Activated B cell treated with CpG ODN at 0.5 μM for 24 hours (primary cell): Measurements from ENCODE around the gene RETREG3. TPM values are rescaled to one million over a fixed set of nuclear protein-coding genes. Genes with fewer than 3 reads are reported as not detected.

ENCODE experiments used
- ATAC-seq: fragments of 200-7000 bp; cut with Tn5 transposase; one replicate; pipeline ENCODE4 v1.10.0; 2021; ENCODE audit warnings: low read depth, mild to moderate bottlenecking, moderate library complexity
- CTCF ChIA-PET: fragments of 350-600 bp; sonication (Branson Sonifier 250); formaldehyde crosslinking; loops from one replicate; lab custom pipeline; 2021; ENCODE audit warnings: antibody characterized with exemption; lab: Charles Lee
- POLR2A ChIA-PET: fragments of 350-600 bp; sonication (Branson Sonifier 250); formaldehyde crosslinking; loops from one replicate; lab custom pipeline; 2021; ENCODE audit warnings: antibody characterized with exemption; lab: Charles Lee
- DNase-seq: peaks from one replicate; pipeline ENCODE4 v3.0.0; 2022
- H3K27ac Mint-ChIP-seq: one replicate; pipeline ENCODE4 v1.8.0; 2020; ENCODE audit warnings: mixed read lengths
- H3K27me3 Mint-ChIP-seq: one replicate; pipeline ENCODE4 v1.8.0; 2021; ENCODE audit warnings: mixed read lengths
- H3K36me3 Mint-ChIP-seq: one replicate; pipeline ENCODE4 v1.8.0; 2021; ENCODE audit warnings: low read depth, mixed read lengths
- H3K4me1 Mint-ChIP-seq: one replicate; pipeline ENCODE4 v1.8.0; 2021; ENCODE audit warnings: mixed read lengths
- H3K4me3 Mint-ChIP-seq: one replicate; pipeline ENCODE4 v1.8.0; 2020; ENCODE audit warnings: mild to moderate bottlenecking, mixed read lengths
- H3K9me3 Mint-ChIP-seq: one replicate; pipeline ENCODE4 v1.8.0; 2020; ENCODE audit warnings: mixed read lengths
- intact Hi-C: fragments of 100-400 bp; cut with micrococcal nuclease; formaldehyde crosslinking; loops from one replicate; pipeline ENCODE4 v1.15.1; 2024
- total RNA-seq: library from RNA; stranded (reverse); gene quantifications from 2 replicates; pipeline ENCODE4 v1.2.3, GENCODE V29; 2022
- TF ChIP-seq, protein P1 (sequence below): fragments of 200-600 bp; IDR thresholded peaks from one replicate; pipeline ENCODE4 v1.8.0; 2022; ENCODE audit warnings: antibody characterized with exemption, mild to moderate bottlenecking

The RETREG3 gene
- total RNA-seq, 1 donor from 2014 or later, result 63.5 TPM

DNA sequence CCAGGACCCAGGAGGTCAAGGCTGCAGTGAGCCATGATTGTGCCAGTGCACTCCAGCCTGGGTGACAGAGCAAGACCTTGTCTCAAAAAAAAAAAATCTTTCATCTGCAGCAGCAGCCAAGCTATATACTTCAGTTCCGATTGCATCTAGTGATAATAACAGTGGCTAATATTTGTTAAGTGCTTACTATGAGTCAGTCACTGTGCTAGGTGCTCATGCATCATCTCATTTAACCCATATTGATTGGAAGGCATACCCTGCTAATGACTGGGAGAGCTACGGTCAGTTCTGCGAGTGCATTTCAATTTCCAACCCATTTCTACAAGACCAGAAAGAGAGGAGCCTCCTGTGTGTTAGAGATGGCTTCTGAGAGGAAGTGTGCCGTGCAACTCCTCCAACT, 42.2 kb upstream of the RETREG3 start:
- ATAC-seq, result no peak
- Mint-ChIP-seq H3K27me3 (peaks cover 25% of the 10 kb centered on the region), H3K27ac (no peak overlapping the region), H3K4me3 (no peak overlapping the region), H3K9me3 (no peaks in the 10 kb centered on the region), H3K4me1 (peaks cover 21% of the 10 kb centered on the region), H3K36me3 (no peaks in the 10 kb centered on the region)
- intact Hi-C loops, result loop anchor here (5.0 kb wide), 1 partner anchor 34 kb away; no protein-coding TSS in a partner anchor
- TF ChIP-seq, protein P1, sequence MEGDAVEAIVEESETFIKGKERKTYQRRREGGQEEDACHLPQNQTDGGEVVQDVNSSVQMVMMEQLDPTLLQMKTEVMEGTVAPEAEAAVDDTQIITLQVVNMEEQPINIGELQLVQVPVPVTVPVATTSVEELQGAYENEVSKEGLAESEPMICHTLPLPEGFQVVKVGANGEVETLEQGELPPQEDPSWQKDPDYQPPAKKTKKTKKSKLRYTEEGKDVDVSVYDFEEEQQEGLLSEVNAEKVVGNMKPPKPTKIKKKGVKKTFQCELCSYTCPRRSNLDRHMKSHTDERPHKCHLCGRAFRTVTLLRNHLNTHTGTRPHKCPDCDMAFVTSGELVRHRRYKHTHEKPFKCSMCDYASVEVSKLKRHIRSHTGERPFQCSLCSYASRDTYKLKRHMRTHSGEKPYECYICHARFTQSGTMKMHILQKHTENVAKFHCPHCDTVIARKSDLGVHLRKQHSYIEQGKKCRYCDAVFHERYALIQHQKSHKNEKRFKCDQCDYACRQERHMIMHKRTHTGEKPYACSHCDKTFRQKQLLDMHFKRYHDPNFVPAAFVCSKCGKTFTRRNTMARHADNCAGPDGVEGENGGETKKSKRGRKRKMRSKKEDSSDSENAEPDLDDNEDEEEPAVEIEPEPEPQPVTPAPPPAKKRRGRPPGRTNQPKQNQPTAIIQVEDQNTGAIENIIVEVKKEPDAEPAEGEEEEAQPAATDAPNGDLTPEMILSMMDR, result no peak
- ChIA-PET POLR2A (interaction anchor here (0.6 kb wide), 1 partner anchor 8 kb away, joined by 4 read pairs; the partner anchor contains the start of gene TUBG2), CTCF (no interaction called here)
- DNase-seq, result no peak

DNA sequence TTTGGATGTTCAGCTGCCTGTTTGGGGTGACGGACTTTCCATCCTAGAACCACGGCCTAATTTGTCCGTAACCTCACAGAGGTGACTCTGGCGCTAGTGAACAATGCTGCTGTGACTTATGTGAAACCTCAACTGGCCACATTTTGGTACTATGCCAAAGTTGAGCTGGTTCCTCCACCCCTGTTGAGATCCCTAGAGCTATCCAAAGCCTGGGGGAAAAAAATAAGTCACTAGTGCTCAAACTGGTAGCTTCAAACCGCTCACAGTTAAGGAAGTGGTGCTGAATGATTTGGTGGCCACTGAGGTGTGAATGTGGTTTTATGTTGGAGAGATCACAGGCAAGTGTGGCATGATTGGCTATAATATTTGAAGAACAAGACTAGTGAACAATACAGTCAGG, 38.6 kb upstream of the RETREG3 start:
- Mint-ChIP-seq H3K27me3 (peaks cover 13% of the 10 kb centered on the region), H3K4me3 (no peak overlapping the region)
- intact Hi-C loops, result no loop called here

DNA sequence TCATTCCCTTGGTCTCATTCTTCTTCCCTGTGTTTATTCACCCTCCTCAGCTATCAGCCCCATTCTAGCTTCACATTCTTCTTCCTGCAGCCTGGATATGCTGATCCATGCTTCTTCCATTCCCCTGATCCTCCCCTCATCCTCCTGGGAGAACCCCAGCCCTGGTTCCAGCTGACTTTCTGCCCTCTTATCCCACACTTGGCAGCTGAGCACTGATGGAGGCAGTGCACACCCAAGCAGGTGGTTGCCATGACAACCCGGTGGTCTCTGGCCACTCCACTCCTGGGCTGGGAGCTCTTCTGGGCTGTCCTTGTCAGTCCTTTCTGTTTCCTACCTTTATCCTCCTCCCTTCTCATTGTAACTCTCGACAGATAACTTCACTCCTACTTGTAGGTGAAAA, 33.2 kb upstream of the RETREG3 start:
- Mint-ChIP-seq H3K36me3 (no peaks in the 10 kb centered on the region), H3K4me1 (no peaks in the 10 kb centered on the region), H3K27me3 (peaks cover 13% of the 10 kb centered on the region), H3K4me3 (no peak overlapping the region), H3K9me3 (no peaks in the 10 kb centered on the region), H3K27ac (no peak overlapping the region)
- ChIA-PET CTCF (no interaction called here), POLR2A (interaction anchor here (0.6 kb wide), 1 partner anchor 316 kb away, joined by 3 read pairs; no protein-coding TSS in a partner anchor)
- intact Hi-C loops, result no loop called here
- no peak for ATAC-seq
- no peak for DNase-seq
- TF ChIP-seq, protein P1, result no peak

More for the DNA sequence above, 38.6 kb upstream of the RETREG3 start:
- TF ChIP-seq, protein P1, result no peak
- peaks cover 6% of the 10 kb centered on the region for H3K4me1 Mint-ChIP-seq
- H3K27ac Mint-ChIP-seq, result peak overlapping the region; percentile 8
- ChIA-PET POLR2A (interaction anchor here (1.5 kb wide), 1 partner anchor 39 kb away, joined by 3 read pairs; no protein-coding TSS in a partner anchor), CTCF (no interaction called here)
- H3K36me3 Mint-ChIP-seq, result no peaks in the 10 kb centered on the region
- DNase-seq (no peak), ATAC-seq (no peak)
- H3K9me3 Mint-ChIP-seq, result no peaks in the 10 kb centered on the region

DNA sequence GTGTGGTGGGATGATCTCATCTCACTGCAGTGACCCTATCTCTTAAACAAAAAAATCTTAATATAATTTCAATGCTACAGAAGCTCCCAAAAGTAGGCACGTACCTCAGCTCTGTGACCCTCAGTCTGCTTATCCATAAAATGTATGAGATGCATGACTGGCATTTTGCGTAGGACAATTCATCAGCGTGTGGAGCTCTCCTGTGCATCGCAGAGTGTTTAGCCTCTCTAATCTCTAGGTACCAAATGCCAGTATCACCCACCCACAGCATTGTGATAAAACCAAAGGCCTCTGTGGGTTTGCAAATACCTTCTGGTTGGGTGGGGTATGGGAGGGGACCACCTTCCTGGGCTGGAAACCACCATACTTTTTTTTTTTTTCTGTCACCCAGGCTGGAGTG, 30.9 kb upstream of the RETREG3 start:
- Mint-ChIP-seq H3K36me3 (no peaks in the 10 kb centered on the region), H3K9me3 (no peaks in the 10 kb centered on the region), H3K4me1 (no peaks in the 10 kb centered on the region), H3K4me3 (no peak overlapping the region), H3K27me3 (peaks cover 10% of the 10 kb centered on the region), H3K27ac (no peak overlapping the region)
- intact Hi-C loops, result no loop called here
- ChIA-PET CTCF (no interaction called here), POLR2A (interaction anchor here (0.6 kb wide), 1 partner anchor 403 kb away, joined by 3 read pairs; no protein-coding TSS in a partner anchor)
- TF ChIP-seq, protein P1, result no peak
- DNase-seq (no peak), ATAC-seq (no peak)

DNA sequence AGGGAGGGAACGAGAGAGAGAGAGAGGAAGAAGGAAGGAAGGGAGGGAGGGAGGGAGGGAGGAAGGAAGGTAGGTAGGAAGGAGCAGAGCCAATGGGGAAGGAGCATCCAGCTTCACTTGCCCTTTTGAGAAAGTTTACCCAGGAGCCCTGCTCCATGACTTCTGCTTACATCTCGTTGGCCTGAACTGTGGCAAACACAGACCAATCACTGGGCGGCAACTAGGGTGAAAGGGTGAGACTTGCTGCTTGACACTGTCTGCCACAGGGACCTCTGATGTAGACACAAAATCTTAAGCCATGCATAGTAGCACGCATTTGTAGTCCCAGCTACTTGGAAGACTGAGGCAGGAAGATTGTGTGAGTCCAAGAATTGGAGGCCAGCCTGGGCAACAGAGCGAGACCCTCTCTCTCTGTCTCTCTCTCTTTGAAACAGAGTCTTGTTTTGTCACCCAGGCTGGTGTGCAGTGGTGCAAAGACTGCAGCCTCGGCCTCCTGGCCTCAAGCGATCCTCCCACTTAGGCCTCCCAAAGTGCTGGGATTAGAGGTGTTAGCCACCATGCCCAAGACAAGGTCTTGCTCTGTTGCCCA, 30.4 kb upstream of the RETREG3 start:
- no peaks in the 10 kb centered on the region for H3K36me3 Mint-ChIP-seq
- DNase-seq (no peak), ATAC-seq (no peak)
- TF ChIP-seq, protein P1, result no peak
- ChIA-PET POLR2A (interaction anchor here (0.7 kb wide), 1 partner anchor 28 kb away, joined by 9 read pairs; no protein-coding TSS in a partner anchor), CTCF (no interaction called here)
- no peak overlapping the region for H3K4me3 Mint-ChIP-seq
- intact Hi-C loops, result no loop called here
- no peak overlapping the region for H3K27ac Mint-ChIP-seq
- H3K4me1 Mint-ChIP-seq, result no peaks in the 10 kb centered on the region
- no peaks in the 10 kb centered on the region for H3K9me3 Mint-ChIP-seq
- peaks cover 9% of the 10 kb centered on the region for H3K27me3 Mint-ChIP-seq
